IMR-90 (cell line): ENCODE results near the gene CHMP6.

Experiments used
- CTCF ChIP-seq: conservative IDR thresholded peaks from 2 replicates; pipeline ENCODE4 v1.5.1; 2012; ENCODE audit warnings: mild to moderate bottlenecking, low read depth, low read length, improper control_type of control experiment
- ELK1 ChIP-seq: fragments of 150-350 bp; IDR thresholded peaks from 2 replicates; pipeline ENCODE4 v1.6.1; 2016; ENCODE audit warnings: low read depth, mild to moderate bottlenecking, low read length, moderate library complexity, borderline replicate concordance
- MAFK ChIP-seq: IDR thresholded peaks from 2 replicates; pipeline ENCODE4 v1.6.1; 2012; ENCODE audit warnings: low read depth, low read length, improper control_type of control experiment
- MXI1 ChIP-seq: IDR thresholded peaks from 2 replicates; pipeline ENCODE4 v1.6.1; 2012; ENCODE audit warnings: low read depth, mild to moderate bottlenecking, low read length, moderate library complexity, borderline replicate concordance
- NFE2L2 ChIP-seq: fragments of 150-350 bp; IDR thresholded peaks from 2 replicates; pipeline ENCODE4 v1.6.1; 2016; ENCODE audit warnings: low read depth, mild to moderate bottlenecking, low read length
- POLR2A ChIP-seq: IDR thresholded peaks from 2 replicates; pipeline ENCODE4 v1.6.1; 2012; ENCODE audit warnings: mild to moderate bottlenecking, low read depth, low read length
- RAD21 ChIP-seq: IDR thresholded peaks from 2 replicates; pipeline ENCODE4 v1.6.1; 2012; ENCODE audit warnings: low read length, improper control_type of control experiment

DNA sequence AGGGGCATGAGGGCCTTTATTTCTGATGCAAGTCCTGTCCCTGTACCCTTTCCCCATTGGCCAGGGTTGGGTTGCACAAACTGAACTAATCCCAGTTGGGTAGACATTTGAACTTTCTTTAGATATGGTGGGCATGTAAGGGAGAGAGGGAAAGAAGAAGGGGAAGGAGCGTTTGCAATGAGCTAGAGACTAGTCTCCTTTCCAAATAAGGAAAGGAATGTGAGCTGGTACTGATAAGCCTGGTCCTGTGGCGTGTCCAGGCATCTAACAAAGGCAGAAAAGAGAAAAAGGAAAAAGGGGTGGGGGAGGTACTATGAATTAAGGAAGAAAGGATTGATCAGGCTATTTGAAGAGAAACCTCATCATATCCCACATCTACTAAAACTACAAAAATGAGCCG is 20.3 kb downstream of the CHMP6 start:
- no peak for TF ChIP-seq POLR2A
- TF ChIP-seq CTCF, result no peak
- TF ChIP-seq ELK1, result no peak
- TF ChIP-seq RAD21, result no peak
- no peak for TF ChIP-seq MXI1
- no peak for TF ChIP-seq MAFK
- no peak for TF ChIP-seq NFE2L2
